AG04449 (cell line): ENCODE results near the gene CISH.

Experiments used
- CTCF ChIA-PET: fragments of 350-600 bp; formaldehyde crosslinking; extraction: SDS; loops from one replicate; lab custom pipeline; 2021; ENCODE audit warnings: antibody characterized with exemption; lab: Yijun Ruan, JAX
- POLR2A ChIA-PET: fragments of 400-600, 350-600 bp; formaldehyde crosslinking; extraction: SDS; loops from one replicate; lab custom pipeline; 2020; ENCODE audit warnings: antibody characterized with exemption, inconsistent platforms; lab: Yijun Ruan, JAX
- DNase-seq: peaks from one replicate; pipeline ENCODE4 v3.0.0-alpha.2; 2010; ENCODE audit warnings: low read depth, low spot score
- H3K4me3 ChIP-seq: 2 replicates; pipeline ENCODE4 v1.5.1; 2011; ENCODE audit warnings: low read depth, mild to moderate bottlenecking, control low read depth, low read length
- CTCF ChIP-seq: IDR thresholded peaks from one replicate; pipeline ENCODE4 v1.5.1; 2011; ENCODE audit warnings: mild to moderate bottlenecking, moderate library complexity, low read length, control low read depth, inconsistent platforms; ENCODE audit not compliant: insufficient read depth; ENCODE audit errors: missing control alignments

Gene CISH

GRCh38 chr3:50626401-50626800 is 14.8 kb upstream of the CISH start:
- no peak for TF ChIP-seq CTCF
- POLR2A ChIA-PET: interaction anchor here (1.5 kb wide), 1 partner anchor 12 kb away, joined by 5 read pairs; no protein-coding TSS in a partner anchor
- DNase-seq: no peak
- H3K4me3 ChIP-seq: no peak overlapping the region
- CTCF ChIA-PET: interaction anchor here (8.5 kb wide), 1 partner anchor 10 kb away, joined by 108 read pairs; the partner anchor contains the start of genes CISH and MAPKAPK3

GRCh38 chr3:50625231-50626182 is 13.9 kb upstream of the CISH start:
- POLR2A ChIA-PET: no interaction called here
- DNase-seq: no peak
- H3K4me3 ChIP-seq: no peak overlapping the region
- TF ChIP-seq CTCF: no peak
- CTCF ChIA-PET: interaction anchor here (2.9 to 8.5 kb wide), 2 partner anchors 10 to 11 kb away, joined by 8 to 108 read pairs; partner anchors contain the start of genes CISH and MAPKAPK3

- TF ChIP-seq CTCF: no peak
- ChIA-PET CTCF (interaction anchor here (2.9 kb wide), 1 partner anchor 10 kb away, joined by 8 read pairs; no protein-coding TSS in a partner anchor), POLR2A (no interaction called here)
These were observed 13.1 kb upstream of the CISH start for GRCh38 chr3:50624634-50625033.

GRCh38 chr3:50623840-50624474 is 12.4 kb upstream of the CISH start:
- no peak for DNase-seq
- TF ChIP-seq CTCF: no peak
- no peak overlapping the region for H3K4me3 ChIP-seq
- ChIA-PET CTCF (interaction anchor here (1.9 to 2.9 kb wide), 2 partner anchors 9 to 766 kb away, joined by 7 to 8 read pairs; no protein-coding TSS in a partner anchor), POLR2A (no interaction called here)

More at GRCh38 chr3:50624634-50625033, 13.1 kb upstream of the CISH start:
- H3K4me3 ChIP-seq: no peak overlapping the region
- DNase-seq: no peak

- CTCF ChIA-PET: interaction anchor here (0.9 to 2.9 kb wide), 4 partner anchors 8 to 767 kb away, joined by 3 to 8 read pairs (median 6); no protein-coding TSS in a partner anchor
- no peak overlapping the region for H3K4me3 ChIP-seq
- POLR2A ChIA-PET: no interaction called here
- no peak for DNase-seq
- no peak for TF ChIP-seq CTCF
These were observed 11.3 kb upstream of the CISH start for GRCh38 chr3:50622881-50623280.
